Measurements from ENCODE around the gene ITPRID2.
"Not testable (repeated sequence)": the region's sequence is repeated elsewhere in the genome, so short reads cannot be mapped to it uniquely, and the experiment has no call there.

ITPRID2 gene

GRCh38 chr2:181961167-181961566 is 69.6 kb downstream of the ITPRID2 start:
- not testable (repeated sequence) for DNase-seq (ENCODE audit: low spot score)

GRCh38 chr2:181962142-181962541 is 70.6 kb downstream of the ITPRID2 start:
- no peak for DNase-seq (ENCODE audit: low spot score)

GRCh38 chr2:181970160-181970794 is 78.7 kb downstream of the ITPRID2 start:
- no peak for DNase-seq (ENCODE audit: low spot score)

GRCh38 chr2:181971032-181971431 is 79.5 kb downstream of the ITPRID2 start:
- no peak for DNase-seq (ENCODE audit: low spot score)

GRCh38 chr2:181972431-181973170 is 81.1 kb downstream of the ITPRID2 start:
- DNase-seq (ENCODE audit: low spot score): no peak

- no peak for DNase-seq (ENCODE audit: low spot score)
Observed at GRCh38 chr2:181973171-181973783, 81.7 kb downstream of the ITPRID2 start.

GRCh38 chr2:181977661-181978350 is 86.3 kb downstream of the ITPRID2 start:
- DNase-seq (ENCODE audit: low spot score): no peak

GRCh38 chr2:181978351-181979150 is 87.0 kb downstream of the ITPRID2 start:
- no peak for DNase-seq (ENCODE audit: low spot score)
